HS-5 (cell line): ENCODE results near the gene NSD1.

Experiments
- DNase-seq: peaks from one replicate; pipeline ENCODE4 v3.0.0-alpha.2; 2012; ENCODE audit warnings: low read depth

Gene NSD1

DNA sequence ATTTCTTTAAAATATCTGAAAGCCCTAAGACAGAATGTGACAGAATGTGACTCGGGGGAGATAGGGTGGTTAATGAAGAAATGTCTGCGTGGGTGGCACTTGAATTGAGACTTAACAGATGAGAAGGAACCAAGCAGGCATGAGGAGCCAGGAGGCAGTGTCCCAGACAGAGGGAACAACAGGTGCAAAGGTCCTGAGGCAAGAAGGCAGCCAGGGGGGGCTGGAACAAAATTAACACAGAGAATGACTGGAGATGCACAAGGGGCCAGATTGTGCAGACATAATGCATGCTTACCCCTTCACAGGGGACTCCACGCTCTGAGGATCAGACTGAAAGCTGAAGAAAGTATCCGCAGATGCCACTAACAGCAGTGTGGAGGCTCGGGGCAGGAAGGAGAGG is 216.2 kb downstream of the NSD1 start:
- DNase-seq, result no peak
